ENCODE measurements around the gene TNFSF10. TPM values are rescaled to one million over a fixed set of nuclear protein-coding genes. Genes with fewer than 3 reads are reported as not detected.

Gene TNFSF10
- total and polyA plus RNA-seq, 7 experiments from 2014 or later, result 10.8 to 234 (median 45.4) TPM

GRCh38 chr3:172536993-172537419 is 13.8 kb upstream of the TNFSF10 start:
- peak overlapping the region; percentile 50 to 77 (median 62) for H3K4me3 Mint-ChIP-seq
- POLR2A ChIA-PET, result interaction anchor here (0.8 to 1.0 kb wide), 2 partner anchors 18 to 20 kb away, joined by 3 to 4 read pairs; no protein-coding TSS in a partner anchor

GRCh38 chr3:172536505-172536904 is 13.3 kb upstream of the TNFSF10 start:
- Mint-ChIP-seq H3K9me3 (peaks cover 0 to 4% (median 0%) of the 10 kb centered on the region in 11 donors), H3K36me3 (peaks cover 0 to 24% (median 0%) of the 10 kb centered on the region in 5 donors), H3K4me1 (peaks cover 16 to 67% (median 46%) of the 10 kb centered on the region in 7 donors), H3K4me3 (peak overlapping the region; percentile 50 to 77 (median 62)), H3K27me3 (no peaks in the 10 kb centered on the region), H3K27ac (peak overlapping the region; percentile 69 to 90 (median 82))
- H3K4me3 ChIP-seq (ENCODE audit: low read length), result no peak overlapping the region
- intact Hi-C loops (cut with micrococcal nuclease), result loop anchor here (2.0 kb wide), 2 partner anchors 14 to 42 kb away; partner anchors contain the start of gene TNFSF10 (in 2 of the 2)
- no peak for ATAC-seq
- H3K27ac ChIP-seq (ENCODE audit: low read depth, low read length), result peak overlapping the region; percentile 41
- H3K9me3 ChIP-seq (ENCODE audit: control insufficient read depth in 2 of 3, low read length in 3 of 3), result no peaks in the 10 kb centered on the region
- CTCF ChIA-PET, result no interaction called here
- H3K4me1 ChIP-seq (ENCODE audit: control insufficient read depth in 2 of 2, insufficient read depth in 2 of 2, low read length in 2 of 2), result peaks cover 15 to 33% of the 10 kb centered on the region in 2 donors
- POLR2A ChIA-PET, result interaction anchor here (0.7 kb wide), 1 partner anchor 25 kb away, joined by 3 read pairs; no protein-coding TSS in a partner anchor
- no peaks in the 10 kb centered on the region for H3K27me3 ChIP-seq (ENCODE audit: control insufficient read depth in 2 of 2, insufficient read depth in 2 of 2, low read length in 2 of 2)
- no peaks in the 10 kb centered on the region for H3K36me3 ChIP-seq (ENCODE audit: control insufficient read depth in 2 of 3, insufficient read depth in 3 of 3, low read length in 3 of 3)
- DNase-seq, result no peak

More at GRCh38 chr3:172536993-172537419, 13.8 kb upstream of the TNFSF10 start:
- no peak overlapping the region for H3K4me3 ChIP-seq (ENCODE audit: low read length)
- H3K27ac ChIP-seq (ENCODE audit: low read depth, low read length), result peak overlapping the region; percentile 41
- H3K9me3 Mint-ChIP-seq, result peaks cover 0 to 4% (median 0%) of the 10 kb centered on the region in 11 donors
- H3K4me1 ChIP-seq (ENCODE audit: control insufficient read depth in 2 of 2, insufficient read depth in 2 of 2, low read length in 2 of 2), result peaks cover 15 to 33% of the 10 kb centered on the region in 2 donors
- ATAC-seq (peak; percentile 80), DNase-seq (peak in 2 of 9 donors; percentile 32 to 40)
- CTCF ChIA-PET, result no interaction called here
- H3K36me3 Mint-ChIP-seq, result peaks cover 0 to 24% (median 0%) of the 10 kb centered on the region in 5 donors
- H3K4me1 Mint-ChIP-seq, result peaks cover 16 to 66% (median 46%) of the 10 kb centered on the region in 7 donors
- H3K27me3 Mint-ChIP-seq, result no peaks in the 10 kb centered on the region
- H3K27me3 ChIP-seq (ENCODE audit: control insufficient read depth in 2 of 2, insufficient read depth in 2 of 2, low read length in 2 of 2), result no peaks in the 10 kb centered on the region
- no peaks in the 10 kb centered on the region for H3K9me3 ChIP-seq (ENCODE audit: control insufficient read depth in 2 of 3, low read length in 3 of 3)
- H3K27ac Mint-ChIP-seq, result peak overlapping the region; percentile 69 to 90 (median 82)
- intact Hi-C loops (cut with micrococcal nuclease), result loop anchor here (1.0 to 2.0 kb wide), 4 partner anchors 9 to 42 kb away; partner anchors contain the start of gene TNFSF10 (in 2 of the 2)
- H3K36me3 ChIP-seq (ENCODE audit: control insufficient read depth in 2 of 3, insufficient read depth in 3 of 3, low read length in 3 of 3), result no peaks in the 10 kb centered on the region

- no peaks in the 10 kb centered on the region for H3K36me3 ChIP-seq (ENCODE audit: control insufficient read depth in 2 of 3, insufficient read depth in 3 of 3, low read length in 3 of 3)
- POLR2A ChIA-PET, result interaction anchor here (0.6 to 3.9 kb wide), 8 partner anchors 8 to 65 kb away, joined by 3 to 33 read pairs (median 7); no protein-coding TSS in a partner anchor
- peak; percentile 83 for ATAC-seq
- intact Hi-C loops (cut with micrococcal nuclease), result loop anchor here (1.0 to 2.0 kb wide), 8 partner anchors 8 to 62 kb away; no protein-coding TSS in a partner anchor
- Mint-ChIP-seq H3K4me3 (peak overlapping the region in 9 of 10 donors; percentile 14 to 84 (median 69)), H3K27ac (peak overlapping the region; percentile 40 to 93 (median 80)), H3K9me3 (peaks cover 0 to 4% (median 0%) of the 10 kb centered on the region in 11 donors), H3K4me1 (peaks cover 15 to 69% (median 30%) of the 10 kb centered on the region in 7 donors), H3K27me3 (no peaks in the 10 kb centered on the region), H3K36me3 (peaks cover 0 to 15% (median 0%) of the 10 kb centered on the region in 5 donors)
- peak in 4 of 9 donors; percentile 31 to 43 (median 38) for DNase-seq
- peaks cover 14 to 18% of the 10 kb centered on the region in 2 donors for H3K4me1 ChIP-seq (ENCODE audit: control insufficient read depth in 2 of 2, insufficient read depth in 2 of 2, low read length in 2 of 2)
- H3K27ac ChIP-seq (ENCODE audit: low read depth, low read length), result peak overlapping the region; percentile 9
- CTCF ChIA-PET, result interaction anchor here (0.7 to 2.7 kb wide), 10 partner anchors 8 to 92 kb away, joined by 3 to 9 read pairs (median 4); no protein-coding TSS in a partner anchor
- peak overlapping the region; percentile 2 for H3K4me3 ChIP-seq (ENCODE audit: low read length)
- no peaks in the 10 kb centered on the region for H3K9me3 ChIP-seq (ENCODE audit: control insufficient read depth in 2 of 3, low read length in 3 of 3)
- H3K27me3 ChIP-seq (ENCODE audit: control insufficient read depth in 2 of 2, insufficient read depth in 2 of 2, low read length in 2 of 2), result no peaks in the 10 kb centered on the region
Measured at GRCh38 chr3:172530566-172530965, 7.3 kb upstream of the TNFSF10 start.

GRCh38 chr3:172530101-172530561 is 6.9 kb upstream of the TNFSF10 start:
- Histone ChIP-seq H3K27me3 (ENCODE audit: control insufficient read depth in 2 of 2, insufficient read depth in 2 of 2, low read length in 2 of 2) (no peaks in the 10 kb centered on the region), H3K4me1 (ENCODE audit: control insufficient read depth in 2 of 2, insufficient read depth in 2 of 2, low read length in 2 of 2) (peaks cover 14 to 19% of the 10 kb centered on the region in 2 donors), H3K36me3 (ENCODE audit: control insufficient read depth in 2 of 3, insufficient read depth in 3 of 3, low read length in 3 of 3) (no peaks in the 10 kb centered on the region), H3K4me3 (ENCODE audit: low read length) (peak overlapping the region; percentile 2), H3K9me3 (ENCODE audit: control insufficient read depth in 2 of 3, low read length in 3 of 3) (no peaks in the 10 kb centered on the region), H3K27ac (ENCODE audit: low read depth, low read length) (peak overlapping the region; percentile 9)
- peaks cover 0 to 13% (median 0%) of the 10 kb centered on the region in 5 donors for H3K36me3 Mint-ChIP-seq
- H3K4me3 Mint-ChIP-seq, result peak overlapping the region in 9 of 10 donors; percentile 14 to 84 (median 69)
- peaks cover 17 to 67% (median 33%) of the 10 kb centered on the region in 7 donors for H3K4me1 Mint-ChIP-seq
- H3K9me3 Mint-ChIP-seq, result peaks cover 0 to 4% (median 0%) of the 10 kb centered on the region in 11 donors
- H3K27ac Mint-ChIP-seq, result peak overlapping the region; percentile 40 to 93 (median 80)
- peak; percentile 55 for ATAC-seq
- POLR2A ChIA-PET, result interaction anchor here (0.6 to 3.9 kb wide), 8 partner anchors 8 to 66 kb away, joined by 3 to 33 read pairs (median 7); no protein-coding TSS in a partner anchor
- peak in 3 of 9 donors; percentile 30 to 31 (median 31) for DNase-seq
- CTCF ChIA-PET, result interaction anchor here (0.7 to 2.7 kb wide), 9 partner anchors 8 to 93 kb away, joined by 3 to 9 read pairs (median 4); no protein-coding TSS in a partner anchor
- no peaks in the 10 kb centered on the region for H3K27me3 Mint-ChIP-seq
- intact Hi-C loops (cut with micrococcal nuclease), result loop anchor here (1.0 to 2.0 kb wide), 8 partner anchors 8 to 62 kb away; no protein-coding TSS in a partner anchor

GRCh38 chr3:172528677-172529076 is 5.4 kb upstream of the TNFSF10 start:
- no peaks in the 10 kb centered on the region for H3K9me3 ChIP-seq (ENCODE audit: control insufficient read depth in 2 of 3, low read length in 3 of 3)
- no peak for ATAC-seq
- intact Hi-C loops (cut with micrococcal nuclease), result no loop called here
- no peak for DNase-seq
- CTCF ChIA-PET, result interaction anchor here (0.6 kb wide), 1 partner anchor 19 kb away, joined by 3 read pairs; no protein-coding TSS in a partner anchor
- H3K4me1 Mint-ChIP-seq, result peaks cover 30 to 67% (median 48%) of the 10 kb centered on the region in 7 donors
- H3K27ac Mint-ChIP-seq, result peak overlapping the region in 3 of 9 donors; percentile 21 to 85 (median 38)
- no peaks in the 10 kb centered on the region for H3K27me3 Mint-ChIP-seq
- H3K27me3 ChIP-seq (ENCODE audit: control insufficient read depth in 2 of 2, insufficient read depth in 2 of 2, low read length in 2 of 2), result no peaks in the 10 kb centered on the region
- H3K4me1 ChIP-seq (ENCODE audit: control insufficient read depth in 2 of 2, insufficient read depth in 2 of 2, low read length in 2 of 2), result peaks cover 18 to 33% of the 10 kb centered on the region in 2 donors
- H3K36me3 Mint-ChIP-seq, result peaks cover 0 to 8% (median 0%) of the 10 kb centered on the region in 5 donors
- H3K9me3 Mint-ChIP-seq, result no peaks in the 10 kb centered on the region
- H3K27ac ChIP-seq (ENCODE audit: low read depth, low read length), result no peak overlapping the region
- H3K4me3 Mint-ChIP-seq, result no peak overlapping the region
- POLR2A ChIA-PET, result interaction anchor here (3.9 kb wide), 1 partner anchor 10 kb away, joined by 33 read pairs; no protein-coding TSS in a partner anchor
- H3K36me3 ChIP-seq (ENCODE audit: control insufficient read depth in 2 of 3, insufficient read depth in 3 of 3, low read length in 3 of 3), result no peaks in the 10 kb centered on the region
- H3K4me3 ChIP-seq (ENCODE audit: low read length), result no peak overlapping the region

GRCh38 chr3:172527306-172527705 is 4.1 kb upstream of the TNFSF10 start:
- CTCF ChIA-PET, result no interaction called here
- Histone ChIP-seq H3K27me3 (ENCODE audit: control insufficient read depth in 2 of 2, insufficient read depth in 2 of 2, low read length in 2 of 2) (no peaks in the 10 kb centered on the region), H3K4me1 (ENCODE audit: control insufficient read depth in 2 of 2, insufficient read depth in 2 of 2, low read length in 2 of 2) (peaks cover 20 to 33% of the 10 kb centered on the region in 2 donors), H3K27ac (ENCODE audit: low read depth, low read length) (no peak overlapping the region), H3K4me3 (ENCODE audit: low read length) (no peak overlapping the region), H3K9me3 (ENCODE audit: control insufficient read depth in 2 of 3, low read length in 3 of 3) (no peaks in the 10 kb centered on the region), H3K36me3 (ENCODE audit: control insufficient read depth in 2 of 3, insufficient read depth in 3 of 3, low read length in 3 of 3) (no peaks in the 10 kb centered on the region)
- no peak for DNase-seq
- Mint-ChIP-seq H3K36me3 (peaks cover 0 to 8% (median 0%) of the 10 kb centered on the region in 5 donors), H3K4me1 (peaks cover 31 to 60% (median 45%) of the 10 kb centered on the region in 7 donors), H3K4me3 (no peak overlapping the region), H3K27ac (peak overlapping the region in 4 of 9 donors; percentile 3 to 81 (median 36)), H3K27me3 (no peaks in the 10 kb centered on the region), H3K9me3 (no peaks in the 10 kb centered on the region)
- POLR2A ChIA-PET, result no interaction called here
- intact Hi-C loops (cut with micrococcal nuclease), result no loop called here
- no peak for ATAC-seq

Measured in naive thymus-derived CD4-positive, alpha-beta T cell (primary cell).